ENCODE results near the gene EVI2A. TPM values are rescaled to one million over a fixed set of nuclear protein-coding genes. Genes with fewer than 3 reads are reported as not detected.

The EVI2A gene
- total and polyA plus RNA-seq, 10 of the 15 experiments (the other 5 are each of a cell fraction or from before 2014, with no cell fraction given), result 4.6 to 78.3 (median 25.7) TPM

DNA sequence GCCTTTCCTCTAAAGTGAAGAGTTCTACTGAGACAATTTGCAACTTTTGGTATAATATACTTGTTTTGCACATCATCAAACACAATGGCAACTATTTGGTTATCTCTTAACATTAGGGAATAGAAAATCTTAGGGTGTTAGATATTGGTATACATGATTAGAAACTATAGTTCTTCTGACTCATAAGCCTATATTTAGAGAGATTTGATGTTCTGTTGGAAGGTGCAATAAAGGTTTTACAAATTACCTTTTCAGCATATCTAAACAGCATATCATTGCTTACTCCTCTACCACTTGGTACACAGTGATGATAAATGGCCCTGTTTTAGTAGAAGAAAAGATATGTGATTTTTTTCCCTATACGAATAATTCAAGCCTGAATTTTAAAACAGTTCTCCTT is 13.8 kb downstream of the EVI2A start:
- Histone ChIP-seq H3K4me1 (ENCODE audit: control insufficient read depth, insufficient read depth, low read length) (peaks cover 18% of the 10 kb centered on the region), H4K20me1 (ENCODE audit: control insufficient read depth, insufficient read depth) (no peaks in the 10 kb centered on the region), H3K27me3 (replicated peaks in 1 of 2; ENCODE audit: control insufficient read depth in 2 of 2, insufficient read depth in 2 of 2, low read length in 1 of 2) (no peaks in the 10 kb centered on the region), H3K4me2 (ENCODE audit: control insufficient read depth, insufficient read depth) (peak overlapping the region; percentile 97), H3K9ac (ENCODE audit: control insufficient read depth, insufficient read depth, low read length) (peak overlapping the region; percentile 93), H3K36me3 (ENCODE audit: control insufficient read depth in 2 of 2, insufficient read depth in 2 of 2, low read length in 1 of 2) (peaks cover 7 to 30% of the 10 kb centered on the region in 2 experiments), H3K4me3 (peak overlapping the region; percentile 56), H2AFZ (ENCODE audit: control insufficient read depth, low read depth, low read length) (no peak overlapping the region), H3K9me3 (replicated peaks; ENCODE audit: control insufficient read depth, insufficient read depth, low read length) (peaks cover 6% of the 10 kb centered on the region), H3K79me2 (ENCODE audit: control insufficient read depth, insufficient read depth, low read length) (peaks cover 90% of the 10 kb centered on the region), H3K27ac (ENCODE audit: control insufficient read depth, insufficient read depth) (peak overlapping the region; percentile 95)
- peak; percentile 3 for ATAC-seq
- ChIA-PET RAD21 (ENCODE audit: unreplicated experiment) (interaction anchor here (1.1 kb wide), 2 partner anchors 12 to 186 kb away, joined by 3 to 9 read pairs; no protein-coding TSS in a partner anchor), POLR2A (interaction anchor here (1.4 kb wide), 1 partner anchor 65 kb away, joined by 3 read pairs; no protein-coding TSS in a partner anchor), SMC1A (ENCODE audit: uncharacterized antibody, unreplicated experiment) (interaction anchor here (7.0 kb wide), 1 partner anchor 13 kb away, joined by 101 read pairs; the partner anchor contains the start of gene EVI2A), CTCF (interaction anchor here (1.5 to 2.3 kb wide), 2 partner anchors 12 to 83 kb away, joined by 3 to 9 read pairs; no protein-coding TSS in a partner anchor)
- TF ChIP-seq GATAD2B (conservative IDR thresholded peaks at IDR 0.05; ENCODE audit: low read depth), result no peak
- TF ChIP-seq WRNIP1 (IDR thresholded peaks at IDR 0.05; ENCODE audit: borderline replicate concordance, low read depth, low read length), result no peak
- no peak for TF ChIP-seq NR2F1 (conservative IDR thresholded peaks at IDR 0.05)
- TF ChIP-seq HCFC1 (IDR thresholded peaks at IDR 0.05; ENCODE audit: low read length), result no peak
- TF ChIP-seq, protein P1, sequence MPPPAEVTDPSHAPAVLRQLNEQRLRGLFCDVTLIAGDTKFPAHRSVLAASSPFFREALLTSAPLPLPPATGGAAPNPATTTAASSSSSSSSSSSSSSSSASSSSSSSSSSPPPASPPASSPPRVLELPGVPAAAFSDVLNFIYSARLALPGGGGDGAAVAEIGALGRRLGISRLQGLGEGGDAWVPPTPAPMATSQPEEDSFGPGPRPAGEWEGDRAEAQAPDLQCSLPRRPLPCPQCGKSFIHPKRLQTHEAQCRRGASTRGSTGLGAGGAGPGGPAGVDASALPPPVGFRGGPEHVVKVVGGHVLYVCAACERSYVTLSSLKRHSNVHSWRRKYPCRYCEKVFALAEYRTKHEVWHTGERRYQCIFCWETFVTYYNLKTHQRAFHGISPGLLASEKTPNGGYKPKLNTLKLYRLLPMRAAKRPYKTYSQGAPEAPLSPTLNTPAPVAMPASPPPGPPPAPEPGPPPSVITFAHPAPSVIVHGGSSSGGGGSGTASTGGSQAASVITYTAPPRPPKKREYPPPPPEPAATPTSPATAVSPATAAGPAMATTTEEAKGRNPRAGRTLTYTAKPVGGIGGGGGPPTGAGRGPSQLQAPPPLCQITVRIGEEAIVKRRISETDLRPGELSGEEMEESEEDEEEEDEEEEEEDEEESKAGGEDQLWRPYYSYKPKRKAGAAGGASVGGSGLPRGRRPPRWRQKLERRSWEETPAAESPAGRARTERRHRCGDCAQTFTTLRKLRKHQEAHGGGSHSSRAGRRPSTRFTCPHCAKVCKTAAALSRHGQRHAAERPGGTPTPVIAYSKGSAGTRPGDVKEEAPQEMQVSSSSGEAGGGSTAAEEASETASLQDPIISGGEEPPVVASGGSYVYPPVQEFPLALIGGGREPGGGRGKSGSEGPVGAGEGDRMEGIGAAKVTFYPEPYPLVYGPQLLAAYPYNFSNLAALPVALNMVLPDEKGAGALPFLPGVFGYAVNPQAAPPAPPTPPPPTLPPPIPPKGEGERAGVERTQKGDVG (CRISPR knock-in tag; IDR thresholded peaks at IDR 0.05), result no peak
- no peak for TF ChIP-seq DPF2 (IDR thresholded peaks at IDR 0.05)
- no peak for TF ChIP-seq EZH2 (IDR thresholded peaks at IDR 0.05; ENCODE audit: borderline replicate concordance, control insufficient read depth, low read depth, low read length)
- 0 out of 2 replicates have a peak, but pooled peaks have one; percentile 53 for TF ChIP-seq MEF2A (IDR thresholded peaks at IDR 0.05; ENCODE audit: insufficient read depth, low read depth, low read length)
- in situ Hi-C loops (cut with MboI), result no loop called here
- WGBS (ENCODE audit: insufficient coverage, insufficient replicate concordance, low lambda C conversion rate, missing lambda C conversion rate), result 3% methylated on average over 1 of the region's 1 CpG
- FAIRE-seq, result no peak
- no TSS peak for BruUV-seq (replicated peaks)
- no peak for DNase-seq (ENCODE audit: low read depth, low spot score)
- intact Hi-C loops (cut with micrococcal nuclease; ENCODE audit: unreplicated experiment), result loop anchor here (2.0 kb wide), 1 partner anchor 65 kb away; no protein-coding TSS in a partner anchor

Measured in GM12878 (cell line).